Lower leg skin (tissue), 3 donors: ENCODE results near the gene KRTAP10-6.

Source experiments
- CTCF ChIP-seq, 3 donors: fragments of 450-650 bp; IDR thresholded peaks; one replicate each; pipeline ENCODE4 v1.5.1; 2016; ENCODE audit warnings: antibody characterized with exemption in 3 of 3, mild to moderate bottlenecking in 3 of 3, moderate library complexity in 2 of 3
- POLR2A ChIP-seq, 2 donors: fragments of 450-650 bp; IDR thresholded peaks; one replicate each; pipeline ENCODE4 v1.6.1; 2016 to 2017; ENCODE audit warnings: antibody characterized with exemption in 2 of 2, mild to moderate bottlenecking in 1 of 2, moderate library complexity in 1 of 2

GRCh38 chr21:44619886-44620285 is 27.6 kb upstream of the KRTAP10-6 start:
- no peak for TF ChIP-seq CTCF (IDR thresholded peaks at IDR 0.05)
- TF ChIP-seq POLR2A (IDR thresholded peaks at IDR 0.05) = no peak
